ENCODE data around the gene SORCS2. TPM values are rescaled to one million over a fixed set of nuclear protein-coding genes. Genes with fewer than 3 reads are reported as not detected.
A peak's percentile ranks its signal among the peaks of the same experiment; 100 is the strongest.

Gene SORCS2
- total RNA-seq, 1 donor from 2014 or later: 7.2 TPM

DNA sequence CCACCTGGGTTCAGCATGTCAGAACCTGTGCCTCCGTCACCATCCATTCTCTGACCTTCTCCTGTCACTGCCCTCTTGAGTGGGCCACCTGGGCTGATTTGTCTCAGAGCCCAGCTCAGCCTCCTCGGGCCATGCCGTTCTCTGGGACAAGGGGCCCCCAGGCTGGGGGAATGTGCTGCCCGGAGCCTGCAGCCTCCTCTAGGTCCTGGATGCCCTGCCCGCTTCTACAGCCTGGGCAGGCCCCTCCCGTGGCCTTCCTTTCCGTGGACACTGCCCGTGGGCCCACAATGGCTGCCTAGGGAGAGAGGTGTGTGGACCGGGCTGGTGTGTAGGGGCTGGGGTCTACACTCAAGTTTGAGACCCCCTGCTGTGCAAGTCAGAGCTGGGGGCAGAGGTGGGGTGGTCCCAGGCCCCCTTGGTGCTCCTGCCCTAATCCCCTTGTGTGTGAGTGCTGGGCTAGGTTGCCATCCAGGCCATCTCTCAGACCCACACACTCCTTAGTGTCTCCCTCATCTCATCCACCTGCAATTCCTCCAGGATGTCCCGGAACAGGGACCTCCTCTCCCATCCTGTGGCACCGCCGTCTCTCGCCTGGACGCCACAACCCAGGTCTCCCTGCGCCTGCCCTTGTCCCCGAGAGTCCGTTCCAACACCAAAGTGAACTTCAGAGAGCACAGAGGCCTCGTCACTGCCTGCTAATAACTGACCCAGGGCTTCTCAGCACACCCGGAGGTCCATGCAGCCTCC, 230.0 kb downstream of the SORCS2 start:
- Histone ChIP-seq H3K36me3 (no peaks in the 10 kb centered on the region), H3K4me3 (no peak overlapping the region), H3K27me3 (no peaks in the 10 kb centered on the region), H3K27ac (no peak overlapping the region), H3K9me3 (no peaks in the 10 kb centered on the region), H3K4me1 (no peaks in the 10 kb centered on the region)
- TF ChIP-seq, protein P1, sequence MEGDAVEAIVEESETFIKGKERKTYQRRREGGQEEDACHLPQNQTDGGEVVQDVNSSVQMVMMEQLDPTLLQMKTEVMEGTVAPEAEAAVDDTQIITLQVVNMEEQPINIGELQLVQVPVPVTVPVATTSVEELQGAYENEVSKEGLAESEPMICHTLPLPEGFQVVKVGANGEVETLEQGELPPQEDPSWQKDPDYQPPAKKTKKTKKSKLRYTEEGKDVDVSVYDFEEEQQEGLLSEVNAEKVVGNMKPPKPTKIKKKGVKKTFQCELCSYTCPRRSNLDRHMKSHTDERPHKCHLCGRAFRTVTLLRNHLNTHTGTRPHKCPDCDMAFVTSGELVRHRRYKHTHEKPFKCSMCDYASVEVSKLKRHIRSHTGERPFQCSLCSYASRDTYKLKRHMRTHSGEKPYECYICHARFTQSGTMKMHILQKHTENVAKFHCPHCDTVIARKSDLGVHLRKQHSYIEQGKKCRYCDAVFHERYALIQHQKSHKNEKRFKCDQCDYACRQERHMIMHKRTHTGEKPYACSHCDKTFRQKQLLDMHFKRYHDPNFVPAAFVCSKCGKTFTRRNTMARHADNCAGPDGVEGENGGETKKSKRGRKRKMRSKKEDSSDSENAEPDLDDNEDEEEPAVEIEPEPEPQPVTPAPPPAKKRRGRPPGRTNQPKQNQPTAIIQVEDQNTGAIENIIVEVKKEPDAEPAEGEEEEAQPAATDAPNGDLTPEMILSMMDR (IDR thresholded peaks at IDR 0.05): no peak
- intact Hi-C loops (cut with DNase I): no loop called here
- ATAC-seq (no peak), DNase-seq (peak; percentile 51)

DNA sequence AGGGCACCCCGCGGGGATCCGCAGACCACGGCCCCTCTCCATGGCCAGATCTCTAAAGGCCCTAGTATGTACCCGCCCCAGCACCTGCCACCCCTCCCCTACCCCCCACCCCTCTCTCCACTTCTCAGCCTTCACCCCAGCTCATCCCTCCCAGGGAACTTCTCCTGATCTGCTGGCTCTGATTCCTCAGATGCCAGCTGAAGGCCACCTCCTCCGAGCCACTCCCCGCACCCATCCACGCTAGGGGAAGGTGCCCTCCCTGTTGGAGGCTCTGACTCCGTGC, 230.5 kb downstream of the SORCS2 start:
- intact Hi-C loops (cut with DNase I): no loop called here
- no peaks in the 10 kb centered on the region for H3K4me1 ChIP-seq
- no peaks in the 10 kb centered on the region for H3K9me3 ChIP-seq
- no peak overlapping the region for H3K4me3 ChIP-seq
- no peaks in the 10 kb centered on the region for H3K27me3 ChIP-seq
- TF ChIP-seq, protein P1 (IDR thresholded peaks at IDR 0.05): no peak
- ATAC-seq: no peak
- no peak for DNase-seq
- no peaks in the 10 kb centered on the region for H3K36me3 ChIP-seq
- H3K27ac ChIP-seq: no peak overlapping the region

DNA sequence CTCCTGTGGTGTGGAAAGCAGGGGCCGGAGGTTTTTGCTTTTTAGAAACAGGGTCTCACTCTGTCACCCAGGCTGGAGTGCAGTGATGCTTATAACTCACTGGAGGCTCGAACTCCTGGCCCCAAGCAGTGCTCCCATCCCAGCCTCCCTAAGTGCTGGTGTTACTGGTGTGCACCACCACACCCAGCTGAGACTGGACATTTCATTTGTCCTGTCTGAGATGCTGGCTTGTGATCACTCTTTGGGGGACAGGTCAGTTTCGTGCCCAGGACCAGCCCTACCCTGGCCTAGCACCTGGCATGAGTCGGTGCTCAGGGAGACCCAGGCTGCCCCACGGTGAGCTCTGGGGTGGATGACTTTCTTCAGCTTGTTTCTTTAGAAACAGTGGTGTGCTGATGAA, 231.1 kb downstream of the SORCS2 start:
- Histone ChIP-seq H3K4me3 (no peak overlapping the region), H3K36me3 (no peaks in the 10 kb centered on the region), H3K4me1 (no peaks in the 10 kb centered on the region), H3K27ac (no peak overlapping the region), H3K9me3 (no peaks in the 10 kb centered on the region), H3K27me3 (no peaks in the 10 kb centered on the region)
- TF ChIP-seq, protein P1 (IDR thresholded peaks at IDR 0.05): no peak
- peak; percentile 20 for DNase-seq
- ATAC-seq: no peak
- intact Hi-C loops (cut with DNase I): no loop called here

DNA sequence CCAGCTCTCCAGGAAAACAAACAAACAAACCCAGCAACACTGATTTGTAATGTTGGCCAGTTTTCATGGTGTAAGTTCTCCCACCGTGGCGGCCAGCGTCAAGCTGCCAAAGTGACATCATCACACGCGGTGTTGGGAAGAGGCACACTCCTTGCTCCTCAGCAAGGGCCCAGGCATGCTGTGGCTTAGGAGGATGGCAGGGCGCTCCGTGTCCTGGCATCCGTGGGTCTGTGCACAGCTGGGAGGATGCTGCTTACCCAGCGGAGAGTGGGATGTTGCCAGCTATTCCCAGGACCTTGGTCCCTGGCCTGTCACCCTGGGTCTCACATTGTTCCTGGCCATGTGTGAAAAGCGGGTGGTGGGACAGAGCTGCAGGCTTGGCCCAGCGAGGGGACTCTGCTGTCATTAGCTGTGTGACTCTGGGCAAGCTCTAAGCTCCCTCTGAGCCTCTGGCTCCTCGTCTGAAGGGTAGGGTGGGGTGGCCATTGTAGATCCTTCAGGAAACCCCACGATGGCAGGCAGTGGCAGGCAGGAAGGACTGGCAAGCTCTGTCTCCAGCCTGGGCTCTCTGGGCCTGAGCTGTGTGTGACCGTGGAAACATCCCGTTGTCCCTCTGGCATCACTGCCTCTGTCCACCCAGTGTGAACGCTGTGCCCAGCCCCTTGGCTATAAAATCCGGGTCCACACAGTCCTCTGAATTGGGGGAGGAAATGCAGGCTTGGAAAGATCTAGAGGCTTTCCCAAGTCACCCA, 231.6 kb downstream of the SORCS2 start:
- Histone ChIP-seq H3K4me1 (no peaks in the 10 kb centered on the region), H3K9me3 (no peaks in the 10 kb centered on the region), H3K27me3 (no peaks in the 10 kb centered on the region), H3K36me3 (no peaks in the 10 kb centered on the region), H3K27ac (no peak overlapping the region), H3K4me3 (no peak overlapping the region)
- TF ChIP-seq, protein P1 (IDR thresholded peaks at IDR 0.05): no peak
- DNase-seq (peak; percentile 38), ATAC-seq (no peak)
- intact Hi-C loops (cut with DNase I): no loop called here

DNA sequence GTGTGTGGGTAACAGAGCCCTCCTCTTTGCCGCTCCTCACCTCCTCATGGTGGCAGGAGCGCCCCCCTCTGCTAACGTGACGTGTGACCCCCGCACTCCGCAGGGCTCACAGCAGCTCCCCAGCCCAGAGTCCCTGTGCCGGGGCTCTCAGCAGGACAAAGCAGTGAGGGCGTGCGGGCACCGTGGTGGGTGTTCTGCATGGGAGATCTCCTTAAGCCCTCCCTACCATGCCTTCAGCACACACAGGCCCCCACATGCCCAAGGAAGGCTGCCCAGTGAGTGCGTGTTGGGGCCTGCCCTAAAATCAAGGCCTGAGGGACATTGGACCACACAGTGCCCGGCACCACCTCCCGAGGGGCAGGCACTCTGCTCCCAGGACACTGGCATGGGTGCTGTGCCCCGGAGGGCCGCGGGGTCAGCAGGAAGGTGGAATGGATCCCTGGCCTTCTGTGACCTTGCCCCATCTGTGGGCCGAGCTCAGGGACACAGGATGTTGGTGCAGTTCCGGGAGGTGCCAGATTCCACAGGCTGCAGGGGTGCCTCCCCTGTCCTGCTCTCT, 232.3 kb downstream of the SORCS2 start:
- ATAC-seq: no peak

More for the DNA sequence above, 232.3 kb downstream of the SORCS2 start:
- H3K27me3 ChIP-seq: no peaks in the 10 kb centered on the region
- no peak overlapping the region for H3K4me3 ChIP-seq
- H3K9me3 ChIP-seq: no peaks in the 10 kb centered on the region
- DNase-seq: peak; percentile 51
- H3K27ac ChIP-seq: no peak overlapping the region
- H3K36me3 ChIP-seq: no peaks in the 10 kb centered on the region
- intact Hi-C loops (cut with DNase I): no loop called here
- TF ChIP-seq, protein P1 (IDR thresholded peaks at IDR 0.05): no peak
- no peaks in the 10 kb centered on the region for H3K4me1 ChIP-seq
